Upper lobe of left lung (tissue), 4 donors: ENCODE measurements around the gene PEX5L.
A peak's percentile ranks its signal among the peaks of the same experiment; 100 is the strongest.

ENCODE experiments used
- POLR2A ChIP-seq, 4 donors: fragments of 450-650 bp; IDR thresholded peaks; one replicate each; pipeline ENCODE4 v1.5.1; 2016 to 2017; ENCODE audit warnings: antibody characterized with exemption in 4 of 4, mild to moderate bottlenecking in 2 of 4
- POLR2AphosphoS5 ChIP-seq, 2 donors: sonication (generic); formaldehyde crosslinking; IDR thresholded peaks; one replicate each; pipeline ENCODE4 v1.5.1; 2017; ENCODE audit warnings: antibody characterized with exemption in 2 of 2
- TF ChIP-seq, protein P1 (sequence below), 6 experiments: fragments of 450-650 bp in 4 of 6; fragments of 200-600 bp in 2 of 6; sonication (generic) in 2 of 6; IDR thresholded peaks; one replicate each; pipeline ENCODE4 v1.5.1; 2016 to 2019; ENCODE audit warnings: antibody characterized with exemption in 6 of 6

DNA sequence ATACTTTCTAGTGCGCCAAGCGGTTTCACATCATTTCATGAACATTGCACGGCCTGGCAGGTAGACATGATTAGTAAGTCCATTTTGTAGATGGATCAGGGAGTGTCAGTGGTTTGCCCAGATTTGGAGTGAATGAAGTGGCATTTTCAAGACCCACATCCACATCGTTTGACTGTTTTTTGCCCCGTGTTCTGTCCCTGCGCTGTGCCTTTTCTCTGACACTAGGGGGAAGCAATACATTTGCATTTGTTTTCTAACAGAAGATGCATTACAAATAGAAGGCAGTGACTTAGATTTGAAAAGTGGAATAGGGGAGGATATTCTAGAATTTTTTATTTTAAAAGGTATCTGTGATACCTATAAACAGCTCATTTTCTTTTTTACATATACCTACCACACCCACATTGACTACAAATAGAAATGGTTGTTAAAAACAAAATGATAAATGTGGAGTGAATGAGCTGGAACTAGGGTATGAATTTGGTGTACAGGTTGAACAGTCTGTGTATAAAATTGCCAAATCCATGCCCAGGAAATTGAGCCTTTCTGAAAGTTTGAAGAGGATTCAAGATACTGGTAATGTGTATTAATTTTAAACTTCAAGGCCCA is 285.9 kb downstream of the PEX5L start:
- TF ChIP-seq, protein P1, sequence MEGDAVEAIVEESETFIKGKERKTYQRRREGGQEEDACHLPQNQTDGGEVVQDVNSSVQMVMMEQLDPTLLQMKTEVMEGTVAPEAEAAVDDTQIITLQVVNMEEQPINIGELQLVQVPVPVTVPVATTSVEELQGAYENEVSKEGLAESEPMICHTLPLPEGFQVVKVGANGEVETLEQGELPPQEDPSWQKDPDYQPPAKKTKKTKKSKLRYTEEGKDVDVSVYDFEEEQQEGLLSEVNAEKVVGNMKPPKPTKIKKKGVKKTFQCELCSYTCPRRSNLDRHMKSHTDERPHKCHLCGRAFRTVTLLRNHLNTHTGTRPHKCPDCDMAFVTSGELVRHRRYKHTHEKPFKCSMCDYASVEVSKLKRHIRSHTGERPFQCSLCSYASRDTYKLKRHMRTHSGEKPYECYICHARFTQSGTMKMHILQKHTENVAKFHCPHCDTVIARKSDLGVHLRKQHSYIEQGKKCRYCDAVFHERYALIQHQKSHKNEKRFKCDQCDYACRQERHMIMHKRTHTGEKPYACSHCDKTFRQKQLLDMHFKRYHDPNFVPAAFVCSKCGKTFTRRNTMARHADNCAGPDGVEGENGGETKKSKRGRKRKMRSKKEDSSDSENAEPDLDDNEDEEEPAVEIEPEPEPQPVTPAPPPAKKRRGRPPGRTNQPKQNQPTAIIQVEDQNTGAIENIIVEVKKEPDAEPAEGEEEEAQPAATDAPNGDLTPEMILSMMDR (IDR thresholded peaks at IDR 0.05) = peak in 4 of 6 experiments; percentile 10 to 29 (median 21)
- TF ChIP-seq POLR2A (IDR thresholded peaks at IDR 0.05) (no peak), POLR2AphosphoS5 (IDR thresholded peaks at IDR 0.05) (no peak)
